CD4-positive, alpha-beta T cell treated with Interferon alpha-2 for 1 hour (primary cell): ENCODE measurements around the gene KCNA2.

Experiments used
- DNase-seq, 2 donors: peaks; one replicate each; pipeline ENCODE4 v3.0.0-alpha.2; 2020 to 2022

Gene KCNA2

DNA sequence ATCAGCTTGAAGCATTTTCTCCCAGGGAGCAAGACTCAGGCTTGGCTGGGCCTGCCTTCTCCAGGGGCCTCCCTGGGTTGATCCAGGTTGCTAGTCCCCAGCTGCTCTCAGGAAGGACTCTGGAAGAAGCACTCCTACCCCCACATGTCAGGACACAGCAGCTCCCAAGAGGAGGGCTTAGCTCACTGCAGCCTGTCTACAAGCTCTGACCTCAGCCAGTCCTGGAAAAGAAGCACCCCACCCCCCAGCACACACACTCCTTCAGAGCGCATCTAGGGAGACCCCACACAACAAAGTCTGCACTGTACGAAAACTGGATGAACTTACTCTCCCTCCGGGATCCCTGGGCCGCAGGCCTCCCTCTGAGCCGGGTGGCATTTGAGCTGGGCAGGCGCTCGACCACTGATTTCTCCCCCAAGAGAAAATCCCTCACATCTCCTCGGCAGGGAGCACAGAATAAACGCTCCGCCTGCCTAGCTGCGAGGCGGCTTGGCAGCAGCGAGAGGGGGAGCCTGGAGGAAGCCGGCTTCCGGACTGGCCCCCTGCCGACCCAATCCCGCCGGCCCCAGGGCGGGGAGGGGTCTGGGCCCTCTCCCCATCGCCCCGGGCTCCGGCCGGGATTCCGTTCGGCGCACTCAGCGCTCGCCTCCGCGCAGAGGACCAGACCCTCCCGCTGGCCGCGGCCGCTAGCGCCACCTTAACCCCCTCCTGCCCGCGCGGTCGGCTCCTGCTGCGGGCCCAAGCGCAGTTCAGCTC, at the start of gene KCNA2:
KCNA2 (minus strand) TSS at position 458 of the 756 bp plus-strand sequence. CDS start 1,576 bp downstream, outside the sequence.
- DNase-seq = no peak

DNA sequence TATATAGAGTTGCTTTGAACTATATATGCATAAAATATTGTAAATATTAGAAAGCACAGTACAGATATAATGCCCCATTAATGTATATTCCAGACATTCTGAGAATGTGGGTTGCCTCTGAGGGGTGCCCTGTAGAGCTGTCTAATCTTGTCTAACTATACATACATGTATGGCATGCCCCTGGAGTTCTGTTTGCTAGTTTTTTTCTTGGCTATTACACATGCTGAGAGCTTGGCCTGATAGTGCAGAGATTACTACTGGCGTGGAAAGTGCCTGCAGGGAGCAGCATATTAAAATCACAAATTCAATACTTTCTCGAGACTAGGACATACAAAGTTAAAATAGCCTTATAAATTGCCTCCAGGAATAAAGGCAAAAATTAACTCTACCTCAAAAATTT, 44.5 kb upstream of the KCNA2 start:
- no peak for DNase-seq

DNA sequence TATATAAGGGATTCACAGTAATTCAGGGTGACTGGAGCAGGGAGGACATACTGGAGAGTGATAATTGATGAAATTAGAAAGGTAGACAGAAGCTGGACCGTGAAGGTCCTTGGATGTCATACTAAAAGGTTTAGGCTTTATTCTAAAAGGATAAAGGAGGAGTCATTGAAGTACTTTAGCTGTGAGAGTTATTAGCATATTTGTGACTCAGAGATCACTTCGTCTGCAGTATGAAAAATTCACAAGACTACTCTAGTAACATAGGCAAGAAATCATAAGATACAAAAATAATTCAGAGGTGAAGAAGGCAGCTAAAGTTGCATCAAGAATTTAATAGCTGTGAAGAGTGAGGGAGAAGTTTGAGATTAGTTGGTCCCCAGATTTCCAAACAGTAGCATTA, 42.3 kb upstream of the KCNA2 start:
- DNase-seq = no peak

DNA sequence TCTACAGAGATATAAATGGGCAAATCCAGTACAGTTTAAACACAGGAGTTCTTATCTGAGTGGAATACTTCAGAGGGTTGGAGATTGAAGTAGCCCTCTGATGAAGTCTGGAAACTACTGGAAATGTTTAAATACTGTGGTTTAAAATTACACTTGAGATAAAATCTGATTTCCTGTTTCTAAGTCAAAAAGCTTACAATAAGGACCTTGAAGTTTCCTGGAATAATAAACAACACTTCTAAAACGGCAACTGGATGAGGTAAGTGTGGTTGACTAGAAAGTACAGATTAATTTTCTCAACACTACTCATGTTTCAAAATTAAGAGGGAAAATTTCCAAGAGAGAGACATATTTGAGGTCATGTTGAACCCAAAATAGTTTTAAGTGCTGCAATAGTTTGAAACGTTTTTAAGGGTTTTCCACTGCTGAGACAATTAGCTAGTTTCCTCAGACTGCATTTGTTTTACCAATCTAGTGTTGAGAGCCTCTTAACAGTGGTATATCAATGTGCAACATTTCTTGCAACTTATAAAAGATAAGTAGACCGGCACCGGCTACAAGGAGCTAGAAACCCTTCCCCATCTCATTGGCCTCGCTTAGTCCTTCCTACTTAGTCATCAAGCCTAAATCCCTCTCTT, 41.2 kb upstream of the KCNA2 start:
- peak in 1 of 2 donors; percentile 83 for DNase-seq

DNA sequence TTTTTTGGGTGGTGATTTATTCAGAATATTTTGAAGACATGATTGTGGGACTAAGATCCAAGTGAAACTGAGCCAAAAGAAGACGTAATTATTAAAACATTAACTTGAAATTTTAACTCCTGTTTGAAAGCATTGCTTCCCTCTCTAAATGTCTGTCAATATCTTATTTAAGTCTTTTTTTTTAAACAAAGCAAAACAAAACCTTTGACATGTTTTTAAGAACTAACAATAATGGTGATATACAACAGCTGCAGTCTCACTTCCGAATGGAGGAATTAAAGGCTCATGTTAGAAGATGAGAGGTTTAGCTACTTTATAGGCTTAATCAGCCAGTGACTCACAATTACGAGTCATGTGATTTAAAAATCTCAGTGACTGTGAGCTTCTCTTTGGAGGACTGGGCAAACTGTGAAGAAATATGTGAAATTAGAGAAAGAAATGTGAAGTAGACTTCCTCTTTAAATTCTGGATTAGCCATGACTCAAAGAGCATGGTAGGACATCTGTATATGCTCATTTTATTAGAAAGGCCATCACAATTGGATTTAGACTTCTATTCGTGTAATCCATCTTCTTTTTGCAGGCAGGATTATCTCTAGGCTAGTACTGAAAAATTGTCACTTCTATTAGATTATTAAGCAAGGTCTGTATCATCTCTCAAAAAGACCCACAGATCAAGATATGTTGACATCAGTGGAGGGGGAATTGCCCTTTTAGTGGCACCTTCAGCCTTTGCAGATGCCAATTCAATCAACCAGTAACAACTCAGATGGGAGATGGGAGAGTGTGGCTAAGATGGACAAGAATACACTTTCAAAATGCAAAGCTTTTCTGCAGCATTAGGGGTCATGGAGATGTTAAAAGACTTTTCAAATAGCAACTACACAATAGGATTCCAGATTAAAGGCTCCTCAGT, 39.9 kb upstream of the KCNA2 start:
- DNase-seq = peak in 1 of 2 donors; percentile 44

DNA sequence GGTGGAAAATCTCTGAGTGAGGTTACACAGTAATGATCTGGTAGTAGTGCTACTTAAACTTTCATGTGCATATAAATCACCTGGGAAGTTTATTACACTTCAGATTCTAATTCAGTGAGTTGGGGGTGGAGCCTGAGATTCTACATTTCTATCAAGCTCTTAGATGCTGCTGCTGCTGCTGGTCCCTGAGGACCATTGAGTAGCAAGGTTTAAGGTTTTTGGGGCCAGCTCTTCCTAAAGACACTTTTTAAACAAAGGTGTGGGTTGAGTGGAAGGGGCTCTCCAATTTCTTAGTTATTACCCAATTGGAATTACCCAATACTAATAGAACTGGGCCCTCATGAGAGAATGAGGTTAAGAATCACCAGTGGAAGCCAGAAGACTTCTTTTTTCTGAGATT, 39.1 kb upstream of the KCNA2 start:
- DNase-seq = peak in 1 of 2 donors; percentile 30

DNA sequence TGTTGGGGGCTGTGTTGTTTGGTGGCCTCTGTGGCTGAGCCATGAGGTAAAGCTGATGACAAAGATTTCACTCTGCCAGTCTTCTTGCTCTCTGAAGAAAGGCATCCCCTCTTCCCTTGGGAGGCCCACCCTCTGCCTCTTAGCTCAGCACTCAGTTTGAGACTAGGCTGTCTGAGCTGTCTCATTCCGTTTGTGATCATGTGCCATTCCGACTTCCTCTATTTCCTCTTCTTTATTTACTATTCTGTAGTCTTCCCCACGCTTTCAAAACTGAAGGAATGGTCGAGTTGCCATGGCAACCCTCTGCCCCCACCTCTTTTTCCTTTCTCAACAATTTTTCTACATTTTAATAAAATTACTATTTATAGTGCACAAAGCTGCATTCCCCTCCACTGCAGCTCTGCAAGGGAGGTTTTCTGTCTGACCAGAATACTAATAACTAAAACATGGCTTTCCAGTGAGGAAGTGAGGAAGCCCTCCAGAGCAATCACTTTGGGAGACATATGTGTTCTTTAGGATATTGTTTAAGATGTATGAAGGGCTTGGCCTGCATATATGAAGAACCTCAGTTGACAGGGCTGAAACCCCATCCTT, 37.8 kb upstream of the KCNA2 start:
- DNase-seq = peak in 1 of 2 donors; percentile 25

DNA sequence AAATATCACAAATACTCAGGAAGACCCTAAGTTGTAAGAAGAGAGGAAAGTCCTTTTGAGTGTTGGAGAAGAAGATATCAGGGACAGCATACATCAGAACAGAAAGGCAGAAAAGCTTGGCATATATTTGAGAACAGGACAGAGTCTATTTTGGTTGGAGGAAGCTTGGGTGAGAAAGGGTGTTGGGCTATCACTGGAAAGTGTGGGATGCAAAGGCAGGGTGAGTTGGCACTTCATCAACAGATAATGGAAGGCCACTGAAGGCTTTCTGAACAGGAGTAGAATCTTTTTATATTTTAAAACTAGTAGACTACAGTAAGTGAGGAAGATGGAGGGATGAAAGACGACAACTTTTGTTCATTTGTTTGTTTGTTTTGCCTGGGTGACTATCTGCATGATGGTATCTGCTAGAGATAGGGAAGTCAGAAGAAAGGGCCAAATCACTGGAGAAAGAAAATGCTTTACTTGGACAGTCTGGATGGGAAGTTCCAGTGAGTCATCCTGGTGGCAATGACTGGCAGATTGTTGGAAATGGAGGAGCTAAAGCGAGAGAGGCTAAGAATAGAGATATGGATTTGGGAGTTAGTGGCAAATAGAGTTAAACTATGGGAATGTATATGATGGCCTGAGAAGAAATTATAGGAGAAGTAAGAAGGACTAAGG, 33.7 kb upstream of the KCNA2 start:
- peak in 1 of 2 donors; percentile 46 for DNase-seq

DNA sequence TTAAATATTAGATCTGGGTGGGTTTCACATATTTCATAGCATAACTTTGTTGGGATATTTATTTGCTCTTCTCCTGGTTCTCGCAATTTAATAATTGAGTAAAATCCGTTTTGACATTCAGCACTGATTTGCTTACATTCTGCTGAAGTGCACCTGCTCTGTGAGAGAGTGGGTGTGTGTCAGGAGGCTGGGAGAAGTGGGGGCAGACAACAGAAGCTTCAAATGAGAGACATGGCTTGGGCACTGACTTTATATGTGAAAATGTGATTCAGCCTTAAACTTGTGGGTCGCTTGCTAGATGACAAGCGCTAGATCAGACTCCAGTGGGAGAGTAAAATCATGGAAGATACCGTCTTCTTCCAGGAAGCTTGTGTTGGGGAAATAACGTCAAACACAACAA, 32.4 kb upstream of the KCNA2 start:
- no peak for DNase-seq

DNA sequence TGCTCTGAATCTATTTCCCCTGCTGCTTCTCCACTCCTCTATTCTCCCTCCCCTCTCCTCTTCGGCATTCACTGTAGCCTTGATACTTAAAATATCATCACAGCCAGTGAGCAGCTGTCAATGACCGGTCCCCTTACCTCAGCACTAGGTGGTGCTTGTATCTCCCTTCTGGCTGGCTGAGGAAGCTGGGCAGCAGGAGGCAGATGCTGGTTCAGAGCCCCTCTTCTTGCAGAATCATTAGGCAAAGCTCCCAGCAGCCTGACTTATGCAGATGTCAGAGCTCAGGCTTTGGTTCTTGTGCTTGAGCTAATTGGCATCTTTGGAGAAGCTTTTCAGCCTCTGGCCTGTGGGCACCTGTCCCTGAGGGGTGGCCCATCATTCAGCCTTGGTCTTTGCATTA, 31.9 kb upstream of the KCNA2 start:
- DNase-seq = no peak

DNA sequence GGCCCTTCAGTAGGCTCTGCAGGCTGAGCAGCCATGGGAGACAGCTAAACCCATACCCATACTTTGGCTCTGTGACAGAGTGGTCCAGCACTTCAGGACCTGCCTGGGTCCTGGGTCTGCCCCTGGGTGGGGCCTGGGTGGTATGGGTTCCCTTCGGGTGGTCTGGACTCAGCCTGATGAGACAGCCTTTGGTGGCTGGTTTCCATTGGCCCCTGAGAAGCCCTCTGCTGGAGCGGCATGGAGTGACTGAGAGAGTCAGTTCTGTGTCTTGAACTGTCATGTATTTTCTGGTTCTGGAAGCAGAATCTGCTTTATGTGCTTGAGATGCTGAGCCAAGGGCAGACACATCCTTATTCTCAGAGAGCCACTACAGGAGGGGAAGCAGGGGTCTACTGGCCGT, 31.3 kb upstream of the KCNA2 start:
- DNase-seq = no peak

DNA sequence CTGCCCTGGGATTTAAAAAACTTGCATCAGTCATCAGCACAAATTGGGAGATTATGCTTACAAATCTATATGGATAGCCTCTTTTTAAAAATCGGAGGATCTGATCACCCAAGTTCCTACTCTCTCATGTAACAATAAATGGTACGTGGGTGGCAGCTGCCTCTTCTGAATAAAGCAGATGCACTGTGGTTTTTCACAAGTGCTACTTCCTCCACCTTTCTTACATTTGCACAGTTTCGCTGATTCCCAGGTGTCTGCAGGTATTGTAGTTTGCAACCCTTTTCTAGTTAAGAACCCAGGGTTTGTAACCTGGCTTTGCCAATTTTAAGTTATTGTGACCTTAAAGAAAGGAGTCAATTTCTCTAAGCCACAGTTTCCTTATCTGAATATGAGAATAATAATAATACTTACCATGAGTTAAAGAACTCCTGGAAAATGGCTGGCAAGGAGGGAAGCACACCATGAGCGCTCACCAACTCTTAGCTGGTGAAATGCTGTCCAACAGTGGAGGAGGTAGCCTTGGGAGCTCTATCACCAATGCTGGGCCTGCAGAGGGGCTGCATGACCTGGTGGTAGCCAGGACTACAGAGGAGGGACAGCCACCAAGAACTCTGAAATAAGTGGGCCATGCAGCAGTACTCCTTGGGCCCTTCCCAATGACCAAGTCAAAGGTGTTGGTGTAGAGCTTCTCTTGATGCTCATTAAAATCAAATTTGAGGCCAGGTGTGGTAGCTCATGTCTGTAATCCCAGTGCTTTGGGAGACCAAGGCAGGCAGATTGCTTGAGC, 30.2 kb upstream of the KCNA2 start:
- peak in 1 of 2 donors; percentile 58 for DNase-seq

DNA sequence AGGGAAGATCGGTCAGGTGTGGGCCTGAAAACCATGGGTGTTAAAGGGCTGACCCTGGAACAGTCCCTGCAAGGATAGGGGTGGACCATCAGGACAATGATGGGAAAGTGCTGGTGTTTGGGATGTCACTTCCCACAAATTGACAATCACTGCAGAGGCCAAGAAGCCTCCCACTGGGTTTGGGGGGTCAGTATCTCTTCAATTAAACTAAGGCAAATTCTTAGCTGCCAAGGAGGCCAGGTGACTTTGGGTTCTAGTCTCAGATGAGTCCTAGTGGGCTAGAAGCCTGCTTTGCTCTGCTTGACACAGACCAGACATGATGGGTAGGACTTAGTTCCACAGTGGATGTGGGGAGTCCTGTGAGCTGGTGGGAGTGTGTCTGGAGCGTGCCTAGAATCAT, 29.3 kb upstream of the KCNA2 start:
- no peak for DNase-seq

DNA sequence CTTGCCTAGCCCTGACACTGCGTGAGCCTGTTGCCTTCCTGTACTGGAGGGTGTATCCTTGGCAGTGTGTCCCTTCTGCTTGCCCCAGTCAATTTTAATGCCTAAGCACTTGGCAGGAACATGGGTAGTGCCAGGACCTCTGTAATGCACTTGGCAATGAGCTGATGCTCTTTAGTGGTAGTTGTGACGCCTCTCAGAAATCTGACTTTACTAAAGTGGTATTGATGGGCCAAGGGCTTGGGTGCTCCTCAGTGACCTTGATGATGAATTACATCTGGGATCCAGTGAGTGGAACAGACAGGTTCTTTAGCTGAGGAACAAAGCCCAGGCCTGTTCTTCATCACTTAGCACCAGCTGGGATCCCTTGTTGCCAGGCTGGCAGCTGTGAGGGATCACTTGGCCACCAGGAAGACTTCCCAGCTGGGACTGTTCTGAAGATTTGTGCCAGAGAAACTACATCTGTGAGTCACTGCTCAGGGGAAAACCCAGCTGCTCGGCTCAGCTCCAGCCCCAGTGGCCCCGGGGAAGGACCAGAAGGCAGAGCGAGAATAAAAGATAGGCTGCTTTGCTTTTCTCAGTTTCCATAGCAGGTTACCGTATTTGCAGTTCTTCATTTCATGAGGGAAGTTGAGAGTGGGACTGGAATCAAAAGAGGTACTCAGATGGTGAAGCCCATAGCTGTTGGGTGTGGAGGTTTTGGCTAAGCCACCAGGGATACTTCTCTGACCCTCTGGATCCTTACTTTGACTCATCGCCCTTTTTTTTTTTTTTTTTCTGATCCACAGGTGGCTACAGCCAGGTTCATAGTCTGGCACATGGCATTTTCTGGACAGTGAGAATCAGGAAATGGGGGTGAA, 28.5 kb upstream of the KCNA2 start:
- DNase-seq = peak; percentile 71 to 78

DNA sequence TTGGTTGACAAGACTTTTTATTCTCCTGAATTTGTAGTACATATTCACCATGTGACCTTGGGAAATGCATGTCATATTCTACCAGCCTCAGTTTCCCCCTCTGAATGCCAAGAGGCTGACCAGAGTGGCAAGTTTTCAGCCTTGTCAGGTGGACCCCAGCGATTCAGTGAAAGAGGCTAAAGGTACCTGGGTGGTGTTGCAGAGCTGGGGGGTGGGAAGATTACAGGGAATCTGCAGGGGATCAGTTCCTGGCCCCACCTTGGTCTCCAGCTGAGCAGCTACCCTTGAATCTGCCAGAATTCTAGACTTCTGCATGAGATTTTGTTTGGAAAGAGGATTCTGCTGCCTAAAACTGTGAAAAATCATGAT, 27.9 kb upstream of the KCNA2 start:
- DNase-seq = no peak

DNA sequence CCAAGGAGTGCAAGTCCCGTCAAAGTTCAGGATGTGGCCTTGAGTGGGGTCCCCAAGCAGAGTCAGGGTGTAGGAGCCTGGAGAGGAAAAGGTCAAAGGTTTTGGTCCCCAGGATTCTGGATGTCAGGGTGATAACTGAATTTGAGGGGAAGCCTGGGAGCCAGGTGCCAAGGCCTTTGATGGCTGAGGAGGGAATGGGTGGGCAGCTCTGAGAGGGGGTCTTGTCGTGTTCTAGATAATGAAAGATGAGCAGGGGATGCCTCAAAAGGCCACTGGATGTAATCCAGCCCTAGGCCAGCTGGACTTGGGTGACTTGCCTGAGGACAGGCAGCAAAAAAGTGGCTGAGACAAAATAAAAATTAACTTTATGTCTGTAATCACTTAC, 27.5 kb upstream of the KCNA2 start:
- no peak for DNase-seq

DNA sequence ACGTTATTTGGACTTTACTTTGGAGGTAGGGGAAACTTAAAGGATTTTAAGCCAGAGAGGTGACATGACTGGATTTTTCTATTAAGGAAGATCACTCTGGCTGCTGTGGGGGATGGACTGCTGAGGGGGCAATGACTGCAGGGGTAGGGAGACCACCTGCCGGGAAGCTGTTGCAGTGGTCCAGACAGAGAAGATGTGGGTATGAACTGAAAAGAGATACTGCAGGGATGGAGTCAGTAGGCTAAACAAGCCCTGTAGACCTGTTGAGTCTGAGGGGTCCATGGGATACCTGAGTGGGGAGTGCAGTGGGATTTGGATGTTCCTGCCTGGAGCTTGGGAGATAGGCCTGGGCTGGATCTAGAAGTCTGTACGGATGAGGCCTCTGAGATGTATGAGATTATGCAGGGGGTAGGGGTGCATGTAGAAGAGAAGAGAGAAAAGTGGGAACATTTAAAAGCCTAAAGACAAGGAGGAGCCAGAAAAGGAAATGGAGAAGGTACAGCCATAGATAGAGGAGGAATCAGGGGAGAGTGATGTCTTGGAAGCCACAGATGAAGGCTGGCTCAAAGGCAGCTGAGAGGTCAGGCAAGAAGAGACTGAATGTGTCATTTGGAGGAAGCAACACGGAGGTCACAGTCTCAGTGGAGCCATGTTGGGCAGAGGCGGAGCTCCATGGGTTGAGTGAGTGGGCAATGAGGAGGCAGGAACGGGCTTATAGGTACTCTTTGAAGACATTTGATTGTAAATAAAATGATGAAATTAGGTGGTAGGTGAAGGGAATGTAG, 25.9 kb upstream of the KCNA2 start:
- no peak for DNase-seq

DNA sequence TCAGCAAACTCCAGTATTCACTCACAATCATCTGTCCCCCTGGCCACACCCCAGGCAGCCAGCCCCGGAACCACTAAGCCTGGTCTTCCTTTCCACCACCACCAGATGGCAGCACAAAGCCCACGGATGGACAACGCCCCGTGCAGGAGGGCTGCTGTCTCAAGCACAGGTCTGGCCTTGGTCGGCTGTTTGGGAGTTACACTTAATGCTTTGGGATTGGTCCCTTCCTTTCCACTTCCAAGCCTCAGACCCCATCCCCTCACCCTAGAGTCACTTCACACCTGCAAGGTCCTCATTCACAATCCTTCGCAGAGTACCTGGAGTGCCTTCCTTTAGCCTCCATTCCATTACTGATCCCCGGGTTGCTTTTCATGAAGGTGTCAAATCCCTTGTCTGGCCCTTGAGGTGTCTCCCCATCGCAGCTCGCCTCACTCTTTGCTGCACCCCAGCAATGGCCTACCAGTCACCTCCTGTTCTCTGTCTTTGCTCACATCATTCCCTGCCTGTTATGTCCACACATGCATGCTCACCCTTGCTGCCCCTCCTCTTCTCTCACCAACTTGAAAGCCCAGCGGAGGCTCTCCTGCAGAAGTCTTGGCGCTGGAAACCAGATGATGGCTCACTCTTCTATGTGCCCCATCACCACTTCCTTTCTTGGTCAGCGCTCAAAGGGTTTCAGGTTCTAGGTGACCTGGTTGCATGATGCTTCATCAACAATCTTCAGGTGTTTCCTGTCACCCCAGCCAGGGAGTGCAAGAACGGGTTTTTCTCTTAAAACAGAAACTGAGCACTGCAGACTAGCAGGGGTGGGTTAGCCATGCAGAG, 24.9 kb upstream of the KCNA2 start:
- DNase-seq = peak; percentile 86 to 90
